GM12878 (cell line): ENCODE data around the gene DCDC1. TPM values are rescaled to one million over a fixed set of nuclear protein-coding genes. Genes with fewer than 3 reads are reported as not detected.

Source experiments
- ATAC-seq: fragments of 200-7000 bp; cut with Tn5 transposase; 3 replicates; pipeline ENCODE4 v1.9.1; 2020; ENCODE audit warnings: mild to moderate bottlenecking, moderate library complexity
- BruUV-seq: library from RNA; stranded (reverse); fragments of 400-500 nt; replicated peaks from 2 replicates; lab custom pipeline; 2021; lab: Mats Ljungman, UMichigan
- CTCF ChIA-PET: fragments of 300-600 bp; sonication (Branson Sonifier 250); formaldehyde crosslinking; extraction: SDS; loops from one replicate; lab custom pipeline; 2021; ENCODE audit warnings: inconsistent platforms; lab: Yijun Ruan, JAX
- POLR2A ChIA-PET: fragments of 350-600 bp; formaldehyde crosslinking; extraction: SDS; loops from one replicate; lab custom pipeline; 2021; ENCODE audit warnings: inconsistent platforms; lab: Charles Lee
- RAD21 ChIA-PET: fragments of 300-600 bp; sonication (Branson Sonifier 250); formaldehyde crosslinking; loops from one replicate; lab custom pipeline; 2023; ENCODE audit warnings: antibody characterized with exemption; ENCODE audit not compliant: unreplicated experiment; lab: Charles Lee
- SMC1A ChIA-PET: fragments of 300-600 bp; sonication (Branson Sonifier 250); formaldehyde crosslinking; loops from one replicate; lab custom pipeline; 2023; ENCODE audit not compliant: unreplicated experiment, uncharacterized antibody; lab: Charles Lee
- DNase-seq: peaks from one replicate; pipeline ENCODE4 v3.0.0-alpha.2; 2011; ENCODE audit warnings: low read depth, low spot score
- FAIRE-seq: peaks from 3 replicates; lab custom pipeline; 2011; peaks lifted over from hg19 to GRCh38; lab: Jason Lieb, UNC
- H2AFZ ChIP-seq: 2 replicates; pipeline ENCODE4 v1.6.0; 2011; ENCODE audit warnings: low read depth, low read length, control low read depth; ENCODE audit not compliant: control insufficient read depth
- H3K27ac ChIP-seq: 2 replicates; pipeline ENCODE4 v1.5.1; 2011; ENCODE audit warnings: control low read depth; ENCODE audit not compliant: control insufficient read depth, insufficient read depth
- H3K27me3 ChIP-seq, 2 experiments: replicated peaks in 1 of 2; 2 replicates each; pipeline versions ENCODE4 v1.6.0 to v1.6.1; 2011; ENCODE audit warnings: low read length in 1 of 2; ENCODE audit not compliant: control insufficient read depth in 2 of 2, insufficient read depth in 2 of 2
- H3K36me3 ChIP-seq, 2 experiments: 2 replicates each; pipeline ENCODE4 v1.5.1; 2011; ENCODE audit warnings: low read length in 1 of 2; ENCODE audit not compliant: control insufficient read depth in 2 of 2, insufficient read depth in 2 of 2
- H3K4me1 ChIP-seq: 2 replicates; pipeline ENCODE4 v1.6.1; 2011; ENCODE audit warnings: mild to moderate bottlenecking, low read length, moderate library complexity, mixed read lengths; ENCODE audit not compliant: control insufficient read depth, insufficient read depth
- H3K4me2 ChIP-seq: 2 replicates; pipeline ENCODE4 v1.6.0; 2011; ENCODE audit warnings: control low read depth; ENCODE audit not compliant: control insufficient read depth, insufficient read depth
- H3K4me3 ChIP-seq: fragments of 200-600 bp; sonication (generic); 2 replicates; pipeline ENCODE4 v1.5.1; 2016
- H3K79me2 ChIP-seq: 2 replicates; pipeline ENCODE4 v1.6.0; 2011; ENCODE audit warnings: low read length; ENCODE audit not compliant: control insufficient read depth, insufficient read depth
- H3K9ac ChIP-seq: 2 replicates; pipeline ENCODE4 v1.8.0; 2011; ENCODE audit warnings: low read length, control low read depth, mixed read lengths; ENCODE audit not compliant: control insufficient read depth, insufficient read depth
- H3K9me3 ChIP-seq: replicated peaks from 3 replicates; pipeline ENCODE4 v1.5.1; 2011; ENCODE audit warnings: mild to moderate bottlenecking, low read length; ENCODE audit not compliant: control insufficient read depth, insufficient read depth
- H4K20me1 ChIP-seq: 2 replicates; pipeline ENCODE4 v1.6.0; 2011; ENCODE audit not compliant: control insufficient read depth, insufficient read depth
- ATF7 ChIP-seq: fragments of 450-650 bp; IDR thresholded peaks from 2 replicates; pipeline ENCODE4 v1.6.1; 2016; ENCODE audit warnings: low read depth, mild to moderate bottlenecking
- BCL11A ChIP-seq: IDR thresholded peaks from 2 replicates; pipeline ENCODE4 v1.6.1; 2011; ENCODE audit warnings: low read depth, low read length
- CBX3 ChIP-seq: fragments of 200-600 bp; sonication (generic); IDR thresholded peaks from 2 replicates; pipeline ENCODE4 v1.6.1; 2016; ENCODE audit warnings: low read depth, borderline replicate concordance
- IKZF2 ChIP-seq, 2 experiments: fragments of 450-650 bp; IDR thresholded peaks; 2 replicates each; pipeline ENCODE4 v1.6.1; 2017; ENCODE audit warnings: mild to moderate bottlenecking in 2 of 2, moderate library complexity in 2 of 2
- MEF2A ChIP-seq: IDR thresholded peaks from 2 replicates; pipeline ENCODE4 v1.6.1; 2011; ENCODE audit warnings: low read depth, mild to moderate bottlenecking, low read length, moderate library complexity; ENCODE audit not compliant: insufficient read depth
- MXI1 ChIP-seq: fragments of 150-350 bp; IDR thresholded peaks from 2 replicates; pipeline ENCODE4 v1.6.1; 2011; ENCODE audit warnings: low read depth, mild to moderate bottlenecking, inconsistent platforms, low read length, improper control_type of control experiment
- ZBTB40 ChIP-seq: fragments of 450-650 bp; IDR thresholded peaks from 2 replicates; pipeline ENCODE4 v1.6.1; 2016; ENCODE audit warnings: mild to moderate bottlenecking, moderate library complexity, borderline replicate concordance
- ZNF207 ChIP-seq: fragments of 450-650 bp; IDR thresholded peaks from 2 replicates; pipeline ENCODE4 v1.6.1; 2014; ENCODE audit warnings: antibody characterized with exemption, mild to moderate bottlenecking, borderline replicate concordance
- ZNF274 ChIP-seq: IDR thresholded peaks from one replicate; pipeline ENCODE4 v1.8.0; 2011; ENCODE audit not compliant: insufficient read length, insufficient read depth
- WGBS: methylation state at CpG from one replicate; pipeline ENCODE4 v1.1.6; 2016; ENCODE audit warnings: low lambda C conversion rate; ENCODE audit not compliant: insufficient replicate concordance, insufficient coverage; ENCODE audit errors: missing lambda C conversion rate; 5-methylcytosine and 5-hydroxymethylcytosine counted together
- in situ Hi-C: fragments of 300-500 bp; cut with MboI; formaldehyde crosslinking; loops from 9 replicates; pipeline ENCODE4 v1.14.3; 2018; ENCODE audit warnings: mixed read lengths
- intact Hi-C: fragments of 100-400 bp; cut with micrococcal nuclease; formaldehyde crosslinking; loops from one replicate; pipeline ENCODE4 v1.14.2; 2022; ENCODE audit not compliant: unreplicated experiment
- polyA plus RNA-seq, 11 experiments: library from polyadenylated mRNA; depleted of rRNA in 4 of 11; unstranded in 6 of 11; stranded (reverse) in 5 of 11; fragments of >200 nt; fragmentation: Nextera tagmentation in 4 of 11; fragmentation: Illumina TruSeq in 1 of 11; extraction: Ambion mirVana in 4 of 11; extraction: Trizol in 1 of 11; gene quantifications; 1 replicate in 1 of 11; 2 replicates in 10 of 11; pipeline versions ENCODE4 v1.2.1 to v1.2.3, GENCODE V29; 2011 to 2016; ENCODE audit warnings: inconsistent platforms in 2 of 11, missing spikeins in 2 of 11, low read depth in 1 of 11
- total RNA-seq, 4 experiments: library from RNA; depleted of rRNA in 3 of 4; stranded (reverse); fragments of >200 nt in 3 of 4; fragmentation: Illumina TruSeq in 1 of 4; extraction: Trizol in 1 of 4; gene quantifications; 2 replicates each; pipeline versions ENCODE4 v1.2.1 to v1.2.3, GENCODE V29; 2013 to 2021
- TF ChIP-seq, protein P1 (sequence below): fragments of 450-650 bp; IDR thresholded peaks from 2 replicates; pipeline ENCODE4 v1.6.1; 2017; ENCODE audit warnings: mild to moderate bottlenecking, low read depth, inconsistent platforms; ENCODE audit not compliant: poor library complexity, severe bottlenecking
- TF ChIP-seq, protein P2 (sequence below): IDR thresholded peaks from 2 replicates; pipeline ENCODE4 v1.6.1; 2012; ENCODE audit warnings: low read depth, low read length, improper control_type of control experiment
- TF ChIP-seq, protein P3 (sequence below): IDR thresholded peaks from 2 replicates; pipeline ENCODE4 v1.6.1; 2011; ENCODE audit warnings: low read depth, low read length, improper control_type of control experiment, borderline replicate concordance

Gene DCDC1
- total and polyA plus RNA-seq, 10 of the 15 experiments (the other 5 are each of a cell fraction or from before 2014, with no cell fraction given), result not detected

GRCh38 chr11:30992513-30992849 is 377.1 kb downstream of the DCDC1 start (continued):
- TF ChIP-seq MXI1, result no peak

DNA sequence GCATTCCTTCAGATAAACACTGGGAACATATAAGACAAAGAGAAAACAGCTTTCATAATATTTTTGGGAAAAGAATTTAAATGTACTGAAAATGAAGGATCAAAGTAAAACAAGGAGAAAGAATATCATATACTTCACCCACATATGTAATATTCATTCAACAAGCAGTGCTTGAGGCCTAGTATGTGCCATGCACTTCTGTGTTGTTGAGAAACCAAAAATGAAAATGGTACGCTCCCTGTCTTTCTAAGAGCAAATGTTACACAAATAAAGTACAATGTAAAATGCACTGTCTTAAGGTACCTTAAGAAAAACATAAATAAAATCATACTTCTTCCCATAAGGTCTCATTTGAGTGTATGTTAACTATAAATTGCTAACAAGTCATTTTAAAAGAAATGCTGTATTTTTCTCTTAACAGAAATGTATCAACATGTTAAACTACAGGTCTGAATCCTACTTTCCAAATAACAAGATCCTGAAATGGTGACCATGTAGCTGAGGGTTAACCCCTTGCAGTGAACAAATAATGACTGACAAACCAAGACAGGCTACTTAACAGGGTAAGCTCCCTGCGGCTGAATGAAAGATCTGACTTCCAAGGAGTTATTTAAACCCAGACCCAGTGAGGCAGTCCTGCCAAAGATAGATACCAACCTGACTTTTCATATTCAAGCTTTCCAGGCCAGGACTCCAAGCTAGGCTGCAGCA is 377.6 kb downstream of the DCDC1 start:
- SMC1A ChIA-PET, result interaction anchor here (1.0 kb wide), 1 partner anchor 31 kb away, joined by 4 read pairs; no protein-coding TSS in a partner anchor
- DNase-seq (no peak), FAIRE-seq (no peak), ATAC-seq (peak; percentile 52)
- no peaks in the 10 kb centered on the region for H3K36me3 ChIP-seq
- H3K79me2 ChIP-seq, result no peaks in the 10 kb centered on the region
- no peak overlapping the region for H3K4me2 ChIP-seq
- H3K27ac ChIP-seq, result no peak overlapping the region
- CTCF ChIA-PET, result interaction anchor here (0.9 kb wide), 2 partner anchors 10 to 32 kb away, joined by 3 read pairs; no protein-coding TSS in a partner anchor
- no TSS peak for BruUV-seq
- no peaks in the 10 kb centered on the region for H3K4me1 ChIP-seq
- no peak overlapping the region for H3K9ac ChIP-seq
- in situ Hi-C loops, result no loop called here
- H4K20me1 ChIP-seq, result no peaks in the 10 kb centered on the region
- POLR2A ChIA-PET, result no interaction called here
- RAD21 ChIA-PET, result no interaction called here
- intact Hi-C loops, result loop anchor here (5.0 kb wide), 1 partner anchor 50 kb away; no protein-coding TSS in a partner anchor
- WGBS, result 76% methylated on average over 2 of the region's 2 CpGs
- peak overlapping the region; percentile 9; the same call in 1 of the 2 replicates for H2AFZ ChIP-seq
- no peaks in the 10 kb centered on the region for H3K27me3 ChIP-seq
- H3K4me3 ChIP-seq, result no peak overlapping the region
- no peaks in the 10 kb centered on the region for H3K9me3 ChIP-seq
- TF ChIP-seq ZNF274 (no peak), BCL11A (no peak), CBX3 (no peak), MEF2A (no peak), ATF7 (no peak), ZNF207 (no peak), ZBTB40 (no peak), IKZF2 (IDR thresholded peaks at IDR 0.05) (no peak)
- TF ChIP-seq, protein P1, sequence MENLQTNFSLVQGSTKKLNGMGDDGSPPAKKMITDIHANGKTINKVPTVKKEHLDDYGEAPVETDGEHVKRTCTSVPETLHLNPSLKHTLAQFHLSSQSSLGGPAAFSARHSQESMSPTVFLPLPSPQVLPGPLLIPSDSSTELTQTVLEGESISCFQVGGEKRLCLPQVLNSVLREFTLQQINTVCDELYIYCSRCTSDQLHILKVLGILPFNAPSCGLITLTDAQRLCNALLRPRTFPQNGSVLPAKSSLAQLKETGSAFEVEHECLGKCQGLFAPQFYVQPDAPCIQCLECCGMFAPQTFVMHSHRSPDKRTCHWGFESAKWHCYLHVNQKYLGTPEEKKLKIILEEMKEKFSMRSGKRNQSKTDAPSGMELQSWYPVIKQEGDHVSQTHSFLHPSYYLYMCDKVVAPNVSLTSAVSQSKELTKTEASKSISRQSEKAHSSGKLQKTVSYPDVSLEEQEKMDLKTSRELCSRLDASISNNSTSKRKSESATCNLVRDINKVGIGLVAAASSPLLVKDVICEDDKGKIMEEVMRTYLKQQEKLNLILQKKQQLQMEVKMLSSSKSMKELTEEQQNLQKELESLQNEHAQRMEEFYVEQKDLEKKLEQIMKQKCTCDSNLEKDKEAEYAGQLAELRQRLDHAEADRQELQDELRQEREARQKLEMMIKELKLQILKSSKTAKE, result no peak
- TF ChIP-seq, protein P2, sequence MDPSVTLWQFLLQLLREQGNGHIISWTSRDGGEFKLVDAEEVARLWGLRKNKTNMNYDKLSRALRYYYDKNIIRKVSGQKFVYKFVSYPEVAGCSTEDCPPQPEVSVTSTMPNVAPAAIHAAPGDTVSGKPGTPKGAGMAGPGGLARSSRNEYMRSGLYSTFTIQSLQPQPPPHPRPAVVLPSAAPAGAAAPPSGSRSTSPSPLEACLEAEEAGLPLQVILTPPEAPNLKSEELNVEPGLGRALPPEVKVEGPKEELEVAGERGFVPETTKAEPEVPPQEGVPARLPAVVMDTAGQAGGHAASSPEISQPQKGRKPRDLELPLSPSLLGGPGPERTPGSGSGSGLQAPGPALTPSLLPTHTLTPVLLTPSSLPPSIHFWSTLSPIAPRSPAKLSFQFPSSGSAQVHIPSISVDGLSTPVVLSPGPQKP, result no peak
- TF ChIP-seq, protein P3, sequence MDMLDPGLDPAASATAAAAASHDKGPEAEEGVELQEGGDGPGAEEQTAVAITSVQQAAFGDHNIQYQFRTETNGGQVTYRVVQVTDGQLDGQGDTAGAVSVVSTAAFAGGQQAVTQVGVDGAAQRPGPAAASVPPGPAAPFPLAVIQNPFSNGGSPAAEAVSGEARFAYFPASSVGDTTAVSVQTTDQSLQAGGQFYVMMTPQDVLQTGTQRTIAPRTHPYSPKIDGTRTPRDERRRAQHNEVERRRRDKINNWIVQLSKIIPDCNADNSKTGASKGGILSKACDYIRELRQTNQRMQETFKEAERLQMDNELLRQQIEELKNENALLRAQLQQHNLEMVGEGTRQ, result no peak
